Spinal cord (tissue), 10 donors: ENCODE results near the gene SFT2D1. TPM values are rescaled to one million over a fixed set of nuclear protein-coding genes. Genes with fewer than 3 reads are reported as not detected.
"Not testable (repeated sequence)": the region's sequence is repeated elsewhere in the genome, so short reads cannot be mapped to it uniquely, and the experiment has no call there.

Experiments used
- DNase-seq, 6 donors: peaks; one replicate each; pipeline versions ENCODE4 v3.0.0 to v3.0.0-alpha.2; 2013 to 2015; ENCODE audit warnings: low spot score in 6 of 6, low read depth in 4 of 6
- H3K27ac ChIP-seq: one replicate; pipeline ENCODE4 v1.5.1; 2013; ENCODE audit warnings: low read depth, low read length, control low read depth
- H3K27me3 ChIP-seq: one replicate; pipeline ENCODE4 v1.6.1; 2013; ENCODE audit warnings: low read length; ENCODE audit not compliant: control insufficient read depth, insufficient read depth
- H3K36me3 ChIP-seq: one replicate; pipeline ENCODE4 v1.6.1; 2013; ENCODE audit warnings: low read length; ENCODE audit not compliant: control insufficient read depth, insufficient read depth
- H3K4me1 ChIP-seq: one replicate; pipeline ENCODE4 v1.6.1; 2013; ENCODE audit warnings: low read length; ENCODE audit not compliant: control insufficient read depth, insufficient read depth
- H3K4me3 ChIP-seq: one replicate; pipeline ENCODE4 v1.5.1; 2013; ENCODE audit warnings: low read depth, low read length, control low read depth
- H3K9me3 ChIP-seq: one replicate; pipeline ENCODE4 v1.6.1; 2013; ENCODE audit warnings: low read length; ENCODE audit not compliant: control insufficient read depth, insufficient read depth
- WGBS: methylation state at CpG from one replicate; pipeline ENCODE4 v1.1.5; 2013; ENCODE audit warnings: missing lambda C conversion rate; ENCODE audit not compliant: insufficient coverage; 5-methylcytosine and 5-hydroxymethylcytosine counted together
- long read RNA-seq, 4 donors: transcript quantifications; one replicate each; lab custom pipeline, GENCODE V29; 2026
- polyA plus RNA-seq, 2 donors: library from polyadenylated mRNA; unstranded; fragments of 120-200 nt; gene quantifications; one replicate each; pipeline ENCODE4 v1.2.1, GENCODE V29; 2013; ENCODE audit not compliant: insufficient read length in 2 of 2
- total RNA-seq, 2 donors: library from RNA; depleted of rRNA in 1 of 2; stranded (reverse); fragments of 120-200 nt in 1 of 2; fragments of >200 nt in 1 of 2; gene quantifications; one replicate each; pipeline versions ENCODE4 v1.2.3 to v1.2.4, GENCODE V29; 2013 to 2014
- donor health status: healthy.

The SFT2D1 gene
- 10 to 100 TPM; 27.5 to 37.2 TPM for total RNA-seq
- polyA plus RNA-seq, result 10 to 100 TPM; 63.5 to 63.7 TPM
- long read RNA-seq, donor 1, transcript SFT2D1-201 (8 exons, 1,079 nt), result major isoform, 32 of 65 reads
- long read RNA-seq, donor 1, transcript SFT2D1-202 (9 exons, 659 nt), result minor isoform, 5 of 65 reads
- long read RNA-seq, donor 1, partial matches to known transcripts, result 12 of 65 reads
- long read RNA-seq, donor 1, other reads (novel, unspliced or antisense), result 15 of 65 reads
- long read RNA-seq, donor 2, transcript SFT2D1-201 (8 exons, 1,079 nt), result major isoform, 18 of 20 reads
- long read RNA-seq, donor 2, partial matches to known transcripts, result 0 of 20 reads
- long read RNA-seq, donor 2, other reads (novel, unspliced or antisense), result 0 of 20 reads
- long read RNA-seq, donor 3, transcript SFT2D1-201 (8 exons, 1,079 nt), result major isoform, 22 of 27 reads
- long read RNA-seq, donor 3, partial matches to known transcripts, result 0 of 27 reads
- long read RNA-seq, donor 3, other reads (novel, unspliced or antisense), result 0 of 27 reads
- long read RNA-seq, donor 4, transcript SFT2D1-201 (8 exons, 1,079 nt), result major isoform, 35 of 74 reads
- long read RNA-seq, donor 4, partial matches to known transcripts, result 10 of 74 reads
- long read RNA-seq, donor 4, other reads (novel, unspliced or antisense), result 25 of 74 reads

- Histone ChIP-seq H3K4me1 (peaks cover 11% of the 10 kb centered on the region), H3K27me3 (no peaks in the 10 kb centered on the region), H3K27ac (peak within 1 kb of the TSS; percentile 90), H3K9me3 (no peaks in the 10 kb centered on the region), H3K4me3 (peak within 1 kb of the TSS; percentile 98), H3K36me3 (peaks cover 5% of the 10 kb centered on the region)
- peak; percentile 70 to 94 (median 80) for DNase-seq
- WGBS, result under 1% methylated on average over 73 of the region's 73 CpGs
Measured at GRCh38 chr6:166342349-166343149, at the start of gene SFT2D1. Gene SFT2D1 (minus strand): TSS chr6:166342545. CDS start chr6:166342481, 64 bp downstream.

DNA sequence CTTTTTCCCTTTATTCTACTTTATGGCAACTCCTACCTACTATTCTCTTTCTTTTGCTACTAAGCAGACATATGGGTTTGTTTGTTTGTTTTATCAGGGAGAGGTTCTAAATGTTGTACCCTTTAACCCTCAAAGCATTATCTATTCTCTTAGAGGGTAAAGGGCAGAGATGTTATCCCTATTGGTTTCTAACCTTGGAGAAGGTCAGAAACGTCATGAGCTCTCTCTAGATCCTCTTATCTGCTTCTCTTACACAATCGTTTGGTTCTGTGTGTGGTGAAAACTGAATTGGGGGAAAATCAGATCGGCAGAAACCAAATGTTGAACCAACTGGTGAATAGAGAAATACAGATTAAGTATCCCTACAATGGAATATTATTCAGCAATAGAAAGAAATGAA is 46.8 kb upstream of the SFT2D1 start:
- Histone ChIP-seq H3K27ac (no peak overlapping the region), H3K4me1 (peaks cover 7% of the 10 kb centered on the region), H3K36me3 (peaks cover 3% of the 10 kb centered on the region), H3K9me3 (no peaks in the 10 kb centered on the region), H3K27me3 (peaks cover 2% of the 10 kb centered on the region), H3K4me3 (no peak overlapping the region)
- DNase-seq, result no peak
- WGBS, result no CpG with 5 or more reads among the region's 3 CpGs

GRCh38 chr6:166388290-166389004 is 46.1 kb upstream of the SFT2D1 start:
- WGBS, result 97% methylated on average over 7 of the region's 13 CpGs
- Histone ChIP-seq H3K4me1 (peaks cover 12% of the 10 kb centered on the region), H3K36me3 (peaks cover 3% of the 10 kb centered on the region), H3K27me3 (no peaks in the 10 kb centered on the region), H3K27ac (no peak overlapping the region), H3K4me3 (no peak overlapping the region), H3K9me3 (no peaks in the 10 kb centered on the region)
- no peak for DNase-seq

- H3K4me3 ChIP-seq, result no peak overlapping the region
- H3K36me3 ChIP-seq, result peaks cover 3% of the 10 kb centered on the region
- WGBS, result no CpG with 5 or more reads among the region's 5 CpGs
- no peaks in the 10 kb centered on the region for H3K9me3 ChIP-seq
- no peak overlapping the region for H3K27ac ChIP-seq
- no peak for DNase-seq
- no peaks in the 10 kb centered on the region for H3K27me3 ChIP-seq
- H3K4me1 ChIP-seq, result peaks cover 12% of the 10 kb centered on the region
Measured at GRCh38 chr6:166387642-166388289, 45.4 kb upstream of the SFT2D1 start.

DNA sequence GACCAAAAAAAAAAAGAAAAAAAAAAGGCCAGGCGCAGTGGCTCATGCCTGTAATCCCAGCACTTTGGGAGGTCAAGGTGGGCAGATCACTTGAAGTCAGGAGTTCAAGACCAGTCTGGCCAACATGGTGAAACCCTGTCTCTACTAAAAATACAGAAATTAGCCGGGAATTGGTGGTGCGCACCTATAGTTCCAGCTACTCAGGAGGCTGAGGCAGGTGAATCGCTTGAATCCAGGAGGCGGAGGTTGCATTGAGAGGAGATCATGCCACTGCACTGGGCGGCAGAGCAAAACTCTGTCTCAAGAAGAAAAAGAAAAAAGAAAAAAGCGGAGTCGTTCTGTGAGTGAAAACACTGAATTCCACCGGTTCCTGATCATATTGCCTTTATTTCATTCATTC is 44.8 kb upstream of the SFT2D1 start:
- H3K4me3 ChIP-seq, H3K27me3 ChIP-seq, H3K36me3 ChIP-seq, DNase-seq, H3K9me3 ChIP-seq, H3K27ac ChIP-seq: not testable (repeated sequence)
- WGBS, result 92% methylated on average over 4 of the region's 9 CpGs
- H3K4me1 ChIP-seq, result peaks cover 14% of the 10 kb centered on the region

- WGBS, result 92% methylated on average over 9 of the region's 9 CpGs
- Histone ChIP-seq H3K27ac (no peak overlapping the region), H3K27me3 (no peaks in the 10 kb centered on the region), H3K36me3 (peaks cover 3% of the 10 kb centered on the region), H3K4me1 (peaks cover 16% of the 10 kb centered on the region), H3K4me3 (no peak overlapping the region), H3K9me3 (no peaks in the 10 kb centered on the region)
- no peak for DNase-seq
Measured at GRCh38 chr6:166386111-166386510, 43.8 kb upstream of the SFT2D1 start.

- Histone ChIP-seq H3K4me1 (peaks cover 12% of the 10 kb centered on the region), H3K27ac (peak overlapping the region; percentile 90), H3K4me3 (peak overlapping the region; percentile 69)
- H3K27me3 ChIP-seq, DNase-seq, H3K9me3 ChIP-seq, H3K36me3 ChIP-seq: not testable (repeated sequence)
- 36% methylated on average over 15 of the region's 22 CpGs for WGBS
Measured at GRCh38 chr6:166383802-166384363, 41.5 kb upstream of the SFT2D1 start.

GRCh38 chr6:166382933-166383801 is 40.8 kb upstream of the SFT2D1 start, which contains the start of gene MPC1:
Gene MPC1 (minus strand): TSS chr6:166382940. CDS start chr6:166382876, 64 bp downstream.
- under 1% methylated on average over 94 of the region's 94 CpGs for WGBS
- H3K36me3 ChIP-seq, result no peaks in the 10 kb centered on the region
- peak within 1 kb of the TSS; percentile 90 for H3K27ac ChIP-seq
- DNase-seq, result peak; percentile 89 to 99 (median 94)
- H3K4me3 ChIP-seq, result peak within 1 kb of the TSS; percentile 74
- H3K4me1 ChIP-seq, result peaks cover 12% of the 10 kb centered on the region
- no peaks in the 10 kb centered on the region for H3K9me3 ChIP-seq
- H3K27me3 ChIP-seq, result no peaks in the 10 kb centered on the region
